ENCODE measurements around the gene TBC1D4. TPM values are rescaled to one million over a fixed set of nuclear protein-coding genes. Genes with fewer than 3 reads are reported as not detected.

The TBC1D4 gene
- total and polyA plus RNA-seq, 10 donors, result 10.1 to 67.0 (median 21.6) TPM

DNA sequence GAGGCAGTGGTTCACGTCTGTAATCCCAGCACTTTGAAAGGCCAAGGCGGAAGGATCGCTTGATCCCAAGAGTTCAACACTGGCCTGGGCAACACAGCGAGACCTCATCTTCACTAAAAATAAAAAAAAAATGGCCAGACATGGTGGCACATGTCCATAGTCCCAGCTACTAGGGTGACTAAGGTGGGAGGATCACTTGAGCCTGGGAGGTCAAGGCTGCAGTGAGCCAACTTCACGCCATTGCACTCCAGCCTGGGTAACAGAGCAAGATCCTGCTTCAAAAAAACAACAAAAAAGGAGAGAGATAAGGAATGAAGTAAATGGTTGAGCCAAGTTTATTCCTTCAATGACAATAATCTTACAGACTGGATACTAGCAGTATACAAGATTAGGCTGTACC lies 21.3 kb downstream of the TBC1D4 start:
- intact Hi-C loops (cut with DNase I; ENCODE audit: low total_unique reads), result no loop called here
- TF ChIP-seq POLR2A (IDR thresholded peaks at IDR 0.05) (no peak), POLR2AphosphoS5 (IDR thresholded peaks at IDR 0.05) (no peak), CTCF (IDR thresholded peaks at IDR 0.05 in 8 of 11, conservative IDR thresholded peaks at IDR 0.05 in 3 of 11) (no peak)
- Histone ChIP-seq H3K27me3 (replicated peaks in 1 of 7) (no peaks in the 10 kb centered on the region), H3K4me1 (no peaks in the 10 kb centered on the region), H3K36me3 (no peaks in the 10 kb centered on the region), H3K4me3 (no peak overlapping the region), H3K27ac (no peak overlapping the region), H3K9me3 (no peaks in the 10 kb centered on the region)
- no peak for DNase-seq
- WGBS, 5 donors, result 73 to 85% (median 77%) methylated on average over 5 of the region's 5 CpGs

DNA sequence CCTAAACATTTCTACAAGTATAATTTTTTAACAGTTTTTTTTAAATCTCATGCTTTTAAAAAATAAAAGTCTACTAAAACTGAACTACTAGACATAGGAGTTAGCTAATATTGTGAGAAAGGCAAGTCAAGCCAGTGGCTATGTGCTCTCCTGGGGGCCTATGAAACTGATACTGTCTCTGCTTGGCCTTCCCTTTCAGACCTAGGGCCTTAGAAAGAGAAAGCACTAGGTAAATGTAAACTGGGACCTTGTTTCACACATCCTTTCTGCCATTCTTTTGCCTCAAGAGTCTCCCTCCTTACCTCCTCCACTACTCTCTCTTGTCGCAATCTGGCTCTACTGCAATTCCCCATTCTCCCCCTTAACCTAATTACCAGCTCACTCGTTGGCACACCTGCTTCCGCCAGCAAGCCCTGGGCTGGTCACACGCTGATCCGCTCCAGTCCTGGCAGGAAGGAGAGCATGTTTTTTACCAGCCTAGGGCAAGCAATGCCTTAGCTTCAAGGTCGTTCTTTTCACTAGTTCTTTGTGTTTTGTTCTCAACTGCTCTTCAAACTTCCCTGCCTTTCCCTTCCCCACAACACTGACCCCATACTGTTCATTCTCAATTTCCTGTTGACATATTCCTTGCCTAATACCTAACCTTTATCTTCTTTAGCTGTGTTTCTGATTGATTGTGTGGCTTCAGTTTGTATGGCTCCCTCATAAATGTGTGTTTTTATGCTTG lies 23.1 kb downstream of the TBC1D4 start:
- peak in 2 of 3 donors; percentile 72 to 74 for TF ChIP-seq POLR2AphosphoS5 (IDR thresholded peaks at IDR 0.05)
- no peak for TF ChIP-seq CTCF (IDR thresholded peaks at IDR 0.05 in 8 of 11, conservative IDR thresholded peaks at IDR 0.05 in 3 of 11)
- Histone ChIP-seq H3K4me1 (no peaks in the 10 kb centered on the region), H3K9me3 (no peaks in the 10 kb centered on the region), H3K36me3 (no peaks in the 10 kb centered on the region), H3K27ac (peak overlapping the region in 7 of 8 donors; percentile 4 to 66 (median 45)), H3K27me3 (replicated peaks in 1 of 7) (peaks cover 0 to 3% (median 0%) of the 10 kb centered on the region in 7 donors), H3K4me3 (no peak overlapping the region)
- intact Hi-C loops (cut with DNase I; ENCODE audit: low total_unique reads), result no loop called here
- no peak for DNase-seq
- WGBS, 5 donors, result 63 to 85% (median 82%) methylated on average over 6 of the region's 6 CpGs

DNA sequence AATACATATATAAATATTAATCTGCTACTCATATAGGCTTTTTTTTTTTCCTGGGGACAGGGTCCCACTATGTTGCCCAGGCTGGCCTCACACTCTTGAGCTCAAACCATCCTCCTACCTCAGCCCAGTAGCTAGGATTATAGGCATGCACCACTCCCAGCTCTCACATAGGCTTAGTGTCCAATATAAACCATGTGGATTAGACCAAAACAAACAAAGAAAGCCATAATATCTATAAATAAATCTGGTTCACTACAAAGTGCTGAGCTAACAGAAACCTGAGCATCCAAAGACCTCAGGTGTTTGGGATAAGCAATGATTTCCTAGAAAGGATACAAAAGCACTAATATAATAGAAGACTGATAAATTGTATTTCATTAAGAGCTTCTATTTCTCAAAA lies 26.0 kb downstream of the TBC1D4 start:
- no peak overlapping the region for H3K27ac ChIP-seq
- H3K27me3 ChIP-seq (replicated peaks in 1 of 7), result peaks cover 0 to 7% (median 0%) of the 10 kb centered on the region in 7 donors
- TF ChIP-seq POLR2A (IDR thresholded peaks at IDR 0.05) (no peak), CTCF (IDR thresholded peaks at IDR 0.05 in 8 of 11, conservative IDR thresholded peaks at IDR 0.05 in 3 of 11) (no peak), POLR2AphosphoS5 (IDR thresholded peaks at IDR 0.05) (no peak)
- DNase-seq, result no peak
- intact Hi-C loops (cut with DNase I; ENCODE audit: low total_unique reads), result no loop called here
- no peaks in the 10 kb centered on the region for H3K36me3 ChIP-seq
- no peaks in the 10 kb centered on the region for H3K4me1 ChIP-seq
- H3K4me3 ChIP-seq, result no peak overlapping the region
- H3K9me3 ChIP-seq, result no peaks in the 10 kb centered on the region

- intact Hi-C loops (cut with DNase I; ENCODE audit: low total_unique reads), result no loop called here
- H3K4me3 ChIP-seq, result no peak overlapping the region
- WGBS, 5 donors, result 85 to 98% (median 90%) methylated on average over 1 of the region's 1 CpG
- no peaks in the 10 kb centered on the region for H3K9me3 ChIP-seq
- H3K36me3 ChIP-seq, result no peaks in the 10 kb centered on the region
- no peak for DNase-seq
- H3K27me3 ChIP-seq (replicated peaks in 1 of 7), result peaks cover 0 to 7% (median 0%) of the 10 kb centered on the region in 7 donors
- no peaks in the 10 kb centered on the region for H3K4me1 ChIP-seq
- no peak overlapping the region for H3K27ac ChIP-seq
- no peak for TF ChIP-seq CTCF (IDR thresholded peaks at IDR 0.05 in 8 of 11, conservative IDR thresholded peaks at IDR 0.05 in 3 of 11)
- TF ChIP-seq POLR2A (IDR thresholded peaks at IDR 0.05), result no peak
- no peak for TF ChIP-seq POLR2AphosphoS5 (IDR thresholded peaks at IDR 0.05)
Observed at GRCh38 chr13:75454497-75454896, 27.5 kb downstream of the TBC1D4 start.
